Trophoblast cell (in vitro differentiated cells and primary cell): ENCODE results near the gene FAM107B.

ENCODE experiments used
- DNase-seq, 2 donors: peaks; one replicate each; pipeline ENCODE4 v3.0.0-alpha.2; 2016
- H2AFZ ChIP-seq: 2 replicates; pipeline ENCODE4 v1.6.1; 2013; ENCODE audit warnings: low read length, moderate library complexity, mild to moderate bottlenecking; ENCODE audit not compliant: insufficient read depth, poor library complexity
- H2AK5ac ChIP-seq: 2 replicates; pipeline ENCODE4 v1.6.1; 2013; ENCODE audit warnings: mild to moderate bottlenecking, low read length
- H2BK120ac ChIP-seq: 2 replicates; pipeline ENCODE4 v1.6.1; 2013; ENCODE audit warnings: low read length, mild to moderate bottlenecking, moderate library complexity; ENCODE audit not compliant: insufficient read depth, poor library complexity
- H2BK12ac ChIP-seq: 2 replicates; pipeline ENCODE4 v1.6.1; 2013; ENCODE audit warnings: mild to moderate bottlenecking, low read length, moderate library complexity
- H2BK5ac ChIP-seq: 2 replicates; pipeline ENCODE4 v1.6.1; 2013; ENCODE audit warnings: low read length, low read depth, moderate library complexity, mild to moderate bottlenecking; ENCODE audit not compliant: poor library complexity
- H3K14ac ChIP-seq: 2 replicates; pipeline ENCODE4 v1.6.1; 2013; ENCODE audit warnings: mild to moderate bottlenecking, low read length
- H3K18ac ChIP-seq: 2 replicates; pipeline ENCODE4 v1.6.1; 2013; ENCODE audit warnings: mild to moderate bottlenecking, low read length
- H3K23ac ChIP-seq: 2 replicates; pipeline ENCODE4 v1.6.1; 2013; ENCODE audit warnings: low read length
- H3K27ac ChIP-seq: 2 replicates; pipeline ENCODE4 v1.5.1; 2013; ENCODE audit warnings: low read depth, mild to moderate bottlenecking, inconsistent platforms, low read length, moderate library complexity
- H3K27me3 ChIP-seq: 2 replicates; pipeline ENCODE4 v1.6.1; 2013; ENCODE audit warnings: inconsistent platforms, mild to moderate bottlenecking, low read length, moderate library complexity; ENCODE audit not compliant: insufficient read depth
- H3K36me3 ChIP-seq, 2 experiments: 1 replicate in 1 of 2; 2 replicates in 1 of 2; pipeline ENCODE4 v1.6.1; 2013; ENCODE audit warnings: low read length in 2 of 2, mild to moderate bottlenecking in 2 of 2, moderate library complexity in 1 of 2; ENCODE audit not compliant: insufficient read depth in 2 of 2, control insufficient read depth in 1 of 2
- H3K4ac ChIP-seq: 2 replicates; pipeline ENCODE4 v1.6.1; 2013; ENCODE audit warnings: low read depth, mild to moderate bottlenecking, low read length, moderate library complexity
- H3K4me1 ChIP-seq, 2 experiments: 1 replicate in 1 of 2; 2 replicates in 1 of 2; pipeline ENCODE4 v1.6.1; 2013; ENCODE audit warnings: low read length in 2 of 2, mild to moderate bottlenecking in 2 of 2, moderate library complexity in 1 of 2; ENCODE audit not compliant: insufficient read depth in 2 of 2, control insufficient read depth in 1 of 2
- H3K4me2 ChIP-seq: 2 replicates; pipeline ENCODE4 v1.6.1; 2013; ENCODE audit warnings: inconsistent platforms, mild to moderate bottlenecking, low read length, moderate library complexity
- H3K4me3 ChIP-seq: 2 replicates; pipeline ENCODE4 v1.5.1; 2013; ENCODE audit warnings: mild to moderate bottlenecking, low read depth, low read length, inconsistent platforms
- H3K79me1 ChIP-seq: one replicate; pipeline ENCODE4 v1.6.1; 2013; ENCODE audit warnings: low read length
- H3K79me2 ChIP-seq: 2 replicates; pipeline ENCODE4 v1.6.1; 2013; ENCODE audit warnings: low read length, mild to moderate bottlenecking; ENCODE audit not compliant: control insufficient read depth, insufficient read depth, poor library complexity
- H3K9ac ChIP-seq: 2 replicates; pipeline ENCODE4 v1.6.1; 2013; ENCODE audit warnings: mild to moderate bottlenecking, low read length
- H3K9me3 ChIP-seq: 2 replicates; pipeline ENCODE4 v1.6.1; 2013; ENCODE audit warnings: low read depth, mild to moderate bottlenecking, control low read depth, inconsistent platforms, low read length; ENCODE audit not compliant: insufficient read depth
- H4K12ac ChIP-seq: 2 replicates; pipeline ENCODE4 v1.6.1; 2013; ENCODE audit warnings: low read depth, mild to moderate bottlenecking, low read length, moderate library complexity
- H4K8ac ChIP-seq: 2 replicates; pipeline ENCODE4 v1.6.1; 2013; ENCODE audit warnings: low read depth, mild to moderate bottlenecking, low read length, moderate library complexity
- H4K91ac ChIP-seq: one replicate; pipeline ENCODE4 v1.6.1; 2013; ENCODE audit warnings: low read depth, mild to moderate bottlenecking, low read length, moderate library complexity
- WGBS: extraction: QIAGEN DNeasy Blood & Tissue Kit; methylation state at CpG from one replicate; pipeline ENCODE4 v1.1.7; 2013; ENCODE audit warnings: missing lambda C conversion rate; ENCODE audit not compliant: insufficient read length, insufficient coverage; ENCODE audit errors: extremely low coverage; 5-methylcytosine and 5-hydroxymethylcytosine counted together

Gene FAM107B

GRCh38 chr10:14624600-14624999, 150.1 kb downstream of the FAM107B start:
- Histone ChIP-seq H3K27me3 (no peaks in the 10 kb centered on the region), H3K23ac (no peak overlapping the region), H3K4ac (no peak overlapping the region), H2BK120ac (no peak overlapping the region), H2BK5ac (no peak overlapping the region), H2AK5ac (no peak overlapping the region), H3K9me3 (no peaks in the 10 kb centered on the region), H2AFZ (no peak overlapping the region), H3K79me2 (no peaks in the 10 kb centered on the region), H2BK12ac (no peak overlapping the region), H4K8ac (no peak overlapping the region), H3K27ac (no peak overlapping the region), H4K12ac (no peak overlapping the region), H3K4me1 (no peaks in the 10 kb centered on the region), H3K18ac (no peak overlapping the region), H3K14ac (no peak overlapping the region), H3K4me3 (no peak overlapping the region), H3K9ac (no peak overlapping the region), H3K4me2 (no peak overlapping the region), H3K36me3 (no peaks in the 10 kb centered on the region), H3K79me1 (no peaks in the 10 kb centered on the region), H4K91ac (no peak overlapping the region)
- no peak for DNase-seq
- WGBS = no CpG with 5 or more reads among the region's 8 CpGs

GRCh38 chr10:14623931-14624330, 150.8 kb downstream of the FAM107B start:
- Histone ChIP-seq H3K23ac (no peak overlapping the region), H3K14ac (no peak overlapping the region), H3K4me1 (no peaks in the 10 kb centered on the region), H3K36me3 (no peaks in the 10 kb centered on the region), H2AFZ (no peak overlapping the region), H3K79me1 (no peaks in the 10 kb centered on the region), H3K4me3 (no peak overlapping the region), H4K8ac (no peak overlapping the region), H2BK12ac (no peak overlapping the region), H3K9ac (no peak overlapping the region), H3K9me3 (no peaks in the 10 kb centered on the region), H3K4ac (no peak overlapping the region), H4K91ac (no peak overlapping the region), H2BK5ac (no peak overlapping the region), H2AK5ac (no peak overlapping the region), H3K18ac (no peak overlapping the region), H4K12ac (no peak overlapping the region), H3K4me2 (no peak overlapping the region), H3K79me2 (no peaks in the 10 kb centered on the region), H3K27me3 (no peaks in the 10 kb centered on the region), H2BK120ac (no peak overlapping the region), H3K27ac (no peak overlapping the region)
- DNase-seq = no peak
- no CpG with 5 or more reads among the region's 3 CpGs for WGBS

GRCh38 chr10:14621037-14621436, 153.7 kb downstream of the FAM107B start:
- Histone ChIP-seq H2BK5ac (no peak overlapping the region), H3K4me1 (no peaks in the 10 kb centered on the region), H3K18ac (no peak overlapping the region), H3K9ac (no peak overlapping the region), H3K9me3 (no peaks in the 10 kb centered on the region), H3K4me3 (no peak overlapping the region), H3K23ac (no peak overlapping the region), H3K36me3 (no peaks in the 10 kb centered on the region), H2AK5ac (no peak overlapping the region), H3K14ac (no peak overlapping the region), H3K27ac (no peak overlapping the region), H3K79me1 (no peaks in the 10 kb centered on the region), H4K91ac (no peak overlapping the region), H3K79me2 (no peaks in the 10 kb centered on the region), H4K8ac (no peak overlapping the region), H2BK12ac (no peak overlapping the region), H4K12ac (no peak overlapping the region), H2AFZ (no peak overlapping the region), H3K4ac (no peak overlapping the region), H3K27me3 (no peaks in the 10 kb centered on the region), H2BK120ac (no peak overlapping the region), H3K4me2 (no peak overlapping the region)
- WGBS = no CpG with 5 or more reads among the region's 1 CpG
- no peak for DNase-seq

GRCh38 chr10:14618674-14619073, 156.0 kb downstream of the FAM107B start:
- H3K79me1 ChIP-seq = no peaks in the 10 kb centered on the region
- H3K18ac ChIP-seq = no peak overlapping the region
- no peak overlapping the region for H4K91ac ChIP-seq
- H3K36me3 ChIP-seq = no peaks in the 10 kb centered on the region
- no peaks in the 10 kb centered on the region for H3K9me3 ChIP-seq
- no peak overlapping the region for H3K4me2 ChIP-seq
- H2BK5ac ChIP-seq = no peak overlapping the region
- H3K4ac ChIP-seq = no peak overlapping the region
- H2BK120ac ChIP-seq = no peak overlapping the region
- no peak overlapping the region for H3K14ac ChIP-seq
- no peak overlapping the region for H2AK5ac ChIP-seq
- no CpG with 5 or more reads among the region's 7 CpGs for WGBS
- H3K79me2 ChIP-seq = no peaks in the 10 kb centered on the region
- H2AFZ ChIP-seq = no peak overlapping the region
- H3K9ac ChIP-seq = no peak overlapping the region
- H4K12ac ChIP-seq = no peak overlapping the region
- DNase-seq = no peak
- H3K23ac ChIP-seq = no peak overlapping the region
- no peak overlapping the region for H3K27ac ChIP-seq
- no peaks in the 10 kb centered on the region for H3K27me3 ChIP-seq
- no peak overlapping the region for H2BK12ac ChIP-seq
- H3K4me3 ChIP-seq = no peak overlapping the region
- H3K4me1 ChIP-seq = no peaks in the 10 kb centered on the region
- no peak overlapping the region for H4K8ac ChIP-seq
